GM19025 (cell line): ENCODE results near the gene SNTB2.

Experiments
- ATAC-seq: cut with Tn5 transposase; IDR thresholded peaks from one replicate; pipeline ENCODE4 v1.9.1; 2021; ENCODE audit warnings: mild to moderate bottlenecking, low read depth, moderate library complexity; ENCODE audit not compliant: unreplicated experiment

Gene SNTB2

DNA sequence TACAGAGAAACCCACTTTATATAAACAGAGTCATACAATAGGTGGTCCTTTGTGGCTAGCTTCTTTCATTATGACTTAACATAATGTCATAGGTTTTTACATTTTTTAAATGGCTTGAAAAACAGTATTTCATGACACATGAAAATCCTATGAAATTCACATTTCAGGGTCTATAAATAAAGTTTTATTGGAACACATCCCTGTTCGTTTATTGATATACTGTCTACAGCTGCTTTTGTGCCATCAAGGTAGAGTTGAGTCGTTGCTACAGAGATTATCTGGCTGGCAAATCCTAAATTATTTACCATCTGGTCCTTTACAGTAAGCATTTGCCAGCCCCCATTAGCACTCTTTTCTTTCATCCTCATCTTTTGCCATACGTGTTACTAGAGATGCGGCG, 126.5 kb downstream of the SNTB2 start:
- ATAC-seq: no peak

DNA sequence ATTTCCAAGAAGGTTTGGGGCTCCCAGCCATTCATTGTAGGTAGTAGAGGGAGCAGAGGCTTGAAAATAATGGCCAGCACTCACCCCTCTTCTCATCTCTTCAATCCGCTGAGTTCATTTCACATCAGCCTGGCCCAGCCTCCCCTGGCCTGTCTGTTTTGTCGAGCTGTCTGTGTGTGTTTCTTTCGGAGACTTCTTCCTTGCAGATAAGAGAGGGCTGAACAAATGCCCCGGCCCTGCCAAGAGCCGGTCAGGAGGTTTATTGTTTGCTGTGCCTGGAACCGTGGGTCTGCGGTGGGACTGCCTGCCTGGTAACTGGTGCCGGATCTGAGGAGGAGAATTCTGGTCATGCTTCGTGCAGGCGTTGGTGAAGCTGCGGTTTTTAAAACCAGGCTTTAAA, 127.6 kb downstream of the SNTB2 start:
- no peak for ATAC-seq

DNA sequence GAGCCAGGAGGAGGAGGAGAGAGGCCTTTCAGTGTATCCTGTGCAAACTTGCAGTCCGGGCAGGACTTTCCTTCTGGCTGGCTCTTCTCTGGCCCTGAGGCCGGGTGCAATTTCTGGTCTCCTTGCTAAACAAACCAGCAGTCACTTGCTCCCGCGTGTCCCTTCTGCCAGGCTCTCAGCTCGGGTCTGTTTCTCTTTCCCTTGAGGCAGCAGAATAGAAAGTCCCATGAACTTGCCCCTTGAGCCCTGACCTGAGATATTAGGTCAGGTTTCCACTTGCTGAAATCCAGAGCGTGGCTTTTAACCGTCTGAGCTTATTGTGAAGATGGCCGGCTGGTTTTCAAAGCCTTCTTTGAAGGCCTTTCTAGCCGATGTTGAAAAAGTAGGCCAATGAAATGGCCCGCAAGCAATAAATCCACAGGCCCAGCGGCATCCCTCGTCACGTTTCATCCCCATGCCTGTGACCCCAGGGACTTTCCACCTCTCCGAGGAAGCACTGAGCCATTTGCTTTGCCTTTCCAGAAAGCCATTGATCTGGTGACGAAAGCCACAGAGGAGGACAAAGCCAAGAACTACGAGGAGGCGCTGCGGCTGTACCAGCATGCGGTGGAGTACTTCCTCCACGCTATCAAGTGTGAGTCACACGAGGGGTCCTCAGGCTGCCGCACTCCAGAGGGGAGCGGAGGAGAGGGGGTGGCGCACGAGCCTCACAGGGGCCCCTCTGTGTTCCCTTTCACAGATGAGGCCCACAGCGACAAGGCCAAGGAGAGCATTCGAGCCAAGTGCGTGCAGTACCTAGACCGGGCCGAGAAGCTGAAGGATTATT, 128.7 kb downstream of the SNTB2 start:
- no peak for ATAC-seq

DNA sequence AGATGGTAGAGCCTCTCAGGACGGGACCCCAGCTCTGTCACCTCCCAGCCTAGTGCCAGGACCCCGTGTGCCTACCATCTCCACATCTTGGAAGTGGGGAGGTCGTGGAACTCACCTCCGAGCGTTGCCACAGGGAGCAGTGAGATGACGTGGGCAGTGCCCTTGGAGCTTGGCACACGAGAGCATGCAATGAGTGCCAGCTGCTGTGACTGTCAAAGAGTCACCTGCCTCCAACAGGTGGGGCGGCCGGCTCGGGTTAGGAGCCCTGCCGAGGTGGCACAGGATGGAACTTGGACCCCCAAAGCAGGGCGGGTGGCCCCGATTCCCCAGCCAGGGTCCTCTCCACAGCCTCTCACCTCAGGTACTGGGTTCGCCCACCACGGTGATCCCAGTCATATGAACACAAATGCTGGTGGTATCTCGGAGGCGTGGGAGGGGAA, 129.7 kb downstream of the SNTB2 start:
- ATAC-seq: no peak

DNA sequence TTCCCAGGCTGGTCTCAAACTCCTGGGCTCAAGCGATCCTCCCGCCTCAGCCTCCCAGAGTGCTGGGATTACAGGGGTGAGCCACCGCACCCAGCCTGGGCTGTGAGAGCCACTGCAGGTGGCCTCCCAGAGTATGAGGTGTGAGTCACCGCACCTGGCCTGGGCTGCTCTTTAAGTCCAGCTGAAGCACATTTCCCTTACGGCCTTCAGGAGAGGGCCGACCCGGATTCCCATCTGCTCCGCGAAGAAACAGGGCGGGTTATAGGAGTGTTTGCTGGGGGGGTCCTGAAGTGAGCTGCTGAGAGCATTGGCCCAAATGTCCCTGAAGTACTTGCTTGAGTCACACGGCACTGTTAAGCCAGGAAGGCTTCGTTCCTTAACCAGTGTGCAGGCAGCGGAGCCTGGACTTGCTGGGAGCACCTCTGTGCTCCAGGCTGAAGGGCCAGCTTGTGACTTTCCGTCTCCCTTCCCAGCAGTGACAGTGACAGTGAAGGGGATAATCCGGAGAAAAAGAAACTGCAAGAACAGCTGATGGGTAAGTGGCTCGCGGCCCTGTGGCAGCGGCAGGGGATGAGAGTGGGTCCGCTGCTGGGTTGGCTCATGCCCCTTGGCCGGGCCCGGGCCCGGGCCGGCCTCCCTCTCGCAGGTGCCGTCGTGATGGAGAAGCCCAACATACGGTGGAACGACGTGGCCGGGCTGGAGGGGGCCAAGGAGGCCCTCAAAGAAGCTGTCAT, 131.4 kb downstream of the SNTB2 start:
- no peak for ATAC-seq

DNA sequence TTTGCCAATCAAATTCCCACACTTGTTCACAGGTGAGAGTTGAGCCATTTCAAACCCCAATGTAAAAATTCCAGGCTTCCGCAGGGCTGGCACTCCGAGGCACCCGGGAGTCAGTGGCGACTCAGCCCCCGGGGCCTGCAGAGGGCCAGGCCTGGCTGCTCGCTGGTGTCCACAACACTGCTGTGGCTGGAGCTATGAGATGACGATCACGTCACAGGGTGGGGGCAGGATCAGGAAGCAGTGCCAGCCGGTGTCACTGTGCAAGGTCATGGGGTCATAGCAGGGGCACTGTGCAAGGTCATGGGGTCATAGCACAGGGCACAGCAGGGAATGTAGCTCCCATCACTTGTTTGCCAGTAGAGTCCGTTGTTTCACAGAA, 131.9 kb downstream of the SNTB2 start:
- ATAC-seq: no peak

DNA sequence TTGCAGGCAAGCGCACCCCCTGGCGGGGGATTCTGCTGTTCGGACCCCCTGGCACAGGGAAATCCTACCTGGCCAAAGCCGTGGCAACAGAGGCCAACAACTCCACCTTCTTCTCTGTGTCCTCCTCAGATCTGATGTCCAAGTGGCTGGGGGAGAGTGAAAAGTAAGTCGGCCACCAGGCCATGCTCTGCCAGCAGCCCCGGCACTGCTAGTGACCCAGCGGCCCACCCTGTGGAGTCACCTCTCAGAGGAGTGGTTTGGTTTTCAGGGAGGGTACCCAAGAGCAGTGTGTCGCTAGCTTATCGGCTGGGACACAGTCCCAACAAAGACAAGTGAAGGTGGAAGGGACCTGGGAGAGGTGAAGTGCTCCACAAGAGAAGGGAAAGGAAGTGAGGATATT, 132.4 kb downstream of the SNTB2 start:
- ATAC-seq: no peak

DNA sequence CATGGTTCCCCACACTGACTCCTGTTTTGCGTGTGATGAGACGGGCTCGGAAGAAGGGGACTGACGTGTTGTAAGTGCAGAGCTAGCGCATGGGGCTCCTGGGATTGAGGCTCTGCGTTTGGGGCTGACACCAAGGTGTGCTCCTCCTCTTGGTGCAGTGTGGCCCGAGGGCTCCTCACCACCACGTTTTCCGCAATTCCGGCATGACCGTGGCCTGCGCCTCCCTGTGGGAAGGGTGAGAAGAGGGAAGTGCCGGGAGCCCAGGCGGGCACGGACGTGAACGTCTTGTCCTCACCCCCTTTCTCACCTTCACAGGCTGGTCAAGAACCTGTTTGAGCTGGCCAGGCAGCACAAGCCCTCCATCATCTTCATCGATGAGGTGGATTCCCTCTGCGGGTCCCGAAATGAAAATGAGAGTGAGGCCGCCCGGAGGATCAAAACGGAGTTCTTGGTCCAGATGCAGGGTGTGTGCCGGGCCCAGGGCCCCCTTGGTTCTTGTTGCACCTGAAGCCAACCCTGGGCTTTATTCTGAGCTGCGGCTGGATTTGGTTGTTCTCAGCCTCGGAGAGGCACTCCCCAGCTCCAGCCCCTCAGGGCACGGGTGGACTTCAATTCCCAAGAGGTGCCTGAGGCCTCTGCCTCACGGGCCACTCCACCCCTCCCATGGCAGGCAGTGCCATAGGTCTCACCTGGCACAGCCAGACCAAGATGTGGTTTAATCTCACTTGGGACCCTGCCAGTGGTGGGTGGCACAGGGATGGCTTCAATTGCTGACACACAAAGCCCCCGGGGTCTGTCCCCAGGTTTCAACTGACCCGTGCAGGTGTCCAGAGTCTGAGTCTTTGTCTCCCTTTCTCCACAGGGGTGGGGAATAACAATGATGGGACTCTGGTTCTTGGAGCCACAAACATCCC, 133.1 kb downstream of the SNTB2 start:
- no peak for ATAC-seq

DNA sequence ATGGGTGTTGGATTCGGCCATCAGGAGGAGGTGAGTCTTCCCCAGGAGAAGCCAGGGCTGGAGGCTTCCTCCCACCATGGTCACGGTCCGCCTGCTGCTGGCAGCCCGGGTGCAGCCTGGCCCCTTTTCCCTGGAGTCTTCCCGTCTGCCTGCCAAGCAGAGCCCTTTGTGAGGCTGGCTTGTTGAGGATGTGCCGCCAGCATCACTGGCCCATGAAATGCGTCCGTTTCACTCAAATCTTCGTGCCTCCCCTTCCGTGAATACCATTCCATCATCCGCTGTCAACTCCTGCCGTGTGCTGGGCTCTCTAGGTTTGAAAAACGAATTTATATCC, 133.7 kb downstream of the SNTB2 start:
- ATAC-seq: no peak

DNA sequence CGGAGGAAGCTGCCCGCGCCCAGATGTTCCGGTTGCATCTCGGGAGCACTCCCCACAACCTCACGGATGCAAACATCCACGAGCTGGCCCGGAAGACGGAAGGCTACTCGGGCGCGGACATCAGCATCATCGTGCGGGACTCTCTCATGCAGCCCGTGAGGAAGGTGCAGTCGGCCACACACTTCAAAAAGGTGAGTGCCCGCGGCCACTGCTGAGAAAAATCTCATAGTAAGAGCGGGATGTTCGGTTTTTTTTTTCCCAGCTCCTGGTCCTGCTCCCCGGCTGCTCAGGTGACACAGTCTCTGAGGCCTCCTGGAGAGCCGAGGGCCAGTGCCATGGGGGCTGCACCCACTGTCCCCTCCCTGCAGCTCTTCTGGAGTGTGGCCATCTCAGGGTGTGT, 134.1 kb downstream of the SNTB2 start:
- ATAC-seq: no peak

DNA sequence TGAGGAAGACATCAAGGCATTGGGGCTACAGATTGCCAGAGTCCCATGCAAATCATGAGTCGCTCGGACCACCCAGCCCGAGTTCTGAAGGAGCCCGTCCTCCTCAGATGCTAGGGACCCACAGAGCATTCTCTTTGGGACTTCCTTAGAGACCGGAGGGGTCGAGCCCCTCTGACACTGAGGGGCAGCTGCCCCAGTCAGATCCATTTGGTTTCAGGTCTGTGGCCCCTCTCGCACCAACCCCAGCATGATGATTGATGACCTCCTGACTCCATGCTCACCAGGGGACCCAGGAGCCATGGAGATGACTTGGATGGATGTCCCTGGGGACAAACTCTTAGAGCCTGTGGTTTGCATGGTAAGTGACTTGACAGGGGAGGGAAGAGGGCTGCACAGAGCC, 135.4 kb downstream of the SNTB2 start:
- no peak for ATAC-seq

DNA sequence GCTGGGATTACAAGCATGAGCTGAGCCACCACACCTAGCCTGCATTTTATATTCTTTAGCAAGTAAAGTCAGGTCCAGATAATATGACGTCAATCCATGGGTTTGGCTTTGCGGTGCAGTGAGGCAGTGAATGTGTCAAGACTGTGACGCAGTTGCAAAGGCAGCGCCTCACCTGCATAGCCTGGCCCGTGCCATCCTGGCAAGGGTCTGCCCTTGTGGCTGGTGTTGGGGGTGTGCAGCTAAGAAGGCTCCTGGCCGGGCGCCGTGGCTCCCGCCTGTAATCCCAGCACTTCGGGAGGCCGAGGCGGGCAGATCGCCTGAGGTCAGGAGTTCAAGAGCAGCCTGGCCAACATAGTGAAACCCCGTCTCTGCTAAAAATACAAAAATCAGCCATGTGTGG, 136.5 kb downstream of the SNTB2 start:
- ATAC-seq: no peak

DNA sequence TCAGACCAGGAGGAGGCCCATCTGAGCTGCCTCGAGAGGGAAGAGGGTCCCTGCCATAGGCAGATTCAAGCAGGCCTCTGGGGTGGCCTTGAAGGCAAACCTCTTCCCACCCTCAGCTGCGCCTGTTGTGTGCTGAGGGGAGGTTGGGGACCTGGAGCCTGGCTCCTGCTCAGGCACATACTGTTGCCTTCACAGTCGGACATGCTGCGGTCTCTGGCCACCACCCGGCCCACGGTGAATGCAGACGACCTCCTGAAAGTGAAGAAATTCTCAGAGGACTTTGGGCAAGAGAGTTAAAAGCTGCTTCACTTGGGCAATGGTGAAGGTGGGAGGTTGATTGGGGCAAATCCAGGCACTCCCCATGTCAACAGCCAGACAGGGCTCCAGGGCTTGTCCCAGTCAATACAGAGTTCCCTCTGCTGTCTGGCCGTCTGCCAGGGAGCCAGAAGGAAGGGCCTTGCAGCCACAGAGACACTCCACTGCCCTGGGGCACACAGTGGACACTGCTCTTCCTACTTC, 137.1 kb downstream of the SNTB2 start:
- ATAC-seq: no peak

DNA sequence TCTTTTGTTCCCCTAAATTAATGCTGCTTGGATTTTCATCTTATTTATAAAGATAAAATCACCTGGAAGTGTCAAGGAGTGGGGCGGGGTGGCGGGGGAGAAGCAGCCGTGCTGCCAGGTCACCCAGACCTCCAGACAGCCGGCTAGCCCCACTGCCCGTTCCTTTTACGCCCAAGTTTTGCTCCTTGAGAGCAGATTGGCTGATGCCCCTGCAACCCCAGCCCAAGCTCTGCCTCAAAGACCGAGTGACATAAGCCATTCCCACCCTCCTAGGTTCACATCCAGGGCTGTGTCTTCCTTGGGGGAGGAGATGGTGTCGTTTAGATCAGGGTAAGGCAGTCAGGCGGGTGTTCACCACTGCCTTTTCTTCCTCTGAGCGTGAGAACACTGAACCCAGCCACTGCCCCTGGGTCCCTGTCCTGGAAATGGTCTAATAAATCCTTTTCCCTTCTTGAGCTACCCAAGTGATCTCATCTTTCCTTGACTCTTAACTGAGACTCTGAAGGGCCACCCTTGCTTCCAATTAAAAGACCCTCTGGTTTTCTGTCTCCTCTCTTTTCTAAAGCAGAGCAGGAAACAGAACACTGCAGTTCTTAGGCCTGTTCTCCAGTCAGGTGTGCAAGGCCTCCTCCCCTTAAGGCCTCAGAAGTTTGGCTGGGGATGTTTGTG, 137.8 kb downstream of the SNTB2 start:
- ATAC-seq: no peak

DNA sequence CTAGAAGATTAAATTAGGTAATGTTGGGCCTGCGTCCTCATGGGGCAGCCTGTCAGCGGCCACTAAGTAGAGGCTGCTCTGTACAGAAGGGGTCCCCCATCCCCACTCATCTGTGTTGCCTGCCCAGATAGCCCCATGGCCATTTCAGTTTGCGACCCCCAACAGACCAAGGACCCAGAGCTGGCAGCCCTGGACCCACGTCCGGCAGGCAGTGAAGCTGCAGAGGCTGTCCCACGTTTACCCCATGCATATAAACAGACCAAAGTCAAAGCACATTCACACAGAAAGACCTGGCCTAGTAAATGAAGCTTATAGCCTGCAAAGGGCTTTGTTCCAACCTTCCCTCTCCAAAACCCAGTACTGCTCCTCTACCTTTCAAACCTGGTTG, 138.8 kb downstream of the SNTB2 start:
- no peak for ATAC-seq

DNA sequence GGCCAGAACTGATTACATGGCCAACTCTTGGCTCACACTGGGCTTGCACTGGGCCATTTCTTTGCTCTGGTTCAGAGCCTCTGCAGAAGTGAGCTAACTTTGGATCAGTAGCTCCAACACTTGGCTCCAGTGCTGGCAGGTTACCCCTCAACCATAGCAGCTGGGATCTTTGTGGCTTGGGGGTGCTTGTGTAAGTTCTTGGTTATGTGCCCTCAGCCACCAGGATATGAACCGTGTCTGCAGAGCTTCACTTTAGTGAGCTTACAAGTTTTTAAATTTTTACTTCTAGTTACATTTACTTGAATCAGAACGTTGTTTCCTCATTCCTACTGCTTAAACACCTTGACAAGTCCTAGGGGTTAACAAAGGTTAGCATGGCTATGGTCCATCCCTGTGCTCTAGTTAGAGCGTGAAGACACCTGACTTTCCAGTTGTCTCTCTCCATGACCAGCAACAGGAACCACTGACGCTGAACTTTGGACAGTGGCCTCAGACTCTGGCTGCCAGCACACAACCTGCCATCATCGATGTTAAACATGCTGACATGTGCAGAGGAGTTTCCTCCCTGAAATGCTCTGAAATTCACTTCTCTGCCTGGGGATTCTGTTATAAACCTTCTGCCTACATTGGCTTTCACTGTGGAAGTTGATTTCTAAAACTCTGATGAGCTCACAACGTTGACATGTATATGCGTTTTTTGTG, 139.4 kb downstream of the SNTB2 start:
- no peak for ATAC-seq

DNA sequence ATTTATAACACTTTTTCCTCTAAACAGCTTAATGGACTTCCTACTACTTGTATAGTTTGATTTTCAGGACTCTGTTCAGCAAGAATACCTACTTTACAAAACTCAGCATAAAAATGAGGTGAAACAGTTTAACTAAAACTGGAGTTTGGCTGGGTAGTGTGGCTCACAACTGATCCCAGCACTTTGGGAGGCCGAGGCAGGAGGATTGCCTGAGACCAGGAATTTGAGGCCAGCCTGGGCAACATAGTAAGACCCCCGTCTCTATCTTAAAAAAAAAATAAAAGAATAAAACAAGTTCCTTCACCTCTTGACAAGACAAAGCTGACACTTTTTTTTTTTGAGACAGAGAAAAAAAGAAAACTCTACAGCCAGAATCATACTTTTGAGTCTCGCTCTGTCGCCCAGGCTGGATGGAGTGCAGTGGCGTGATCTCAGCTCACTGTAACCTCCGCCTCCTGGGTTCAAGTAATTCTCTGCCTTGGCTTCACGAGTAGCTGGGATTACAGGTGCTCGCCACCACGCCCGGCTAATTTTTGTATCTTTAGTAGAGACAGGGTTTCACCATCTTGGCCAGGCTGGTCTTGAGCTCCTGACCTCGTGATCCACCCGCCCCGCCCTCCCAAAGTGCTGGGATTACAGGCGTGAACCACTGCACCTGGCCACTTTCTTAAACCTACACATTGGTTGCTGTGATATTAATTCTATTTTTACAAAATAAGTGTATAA, 140.8 kb downstream of the SNTB2 start:
- ATAC-seq: no peak

DNA sequence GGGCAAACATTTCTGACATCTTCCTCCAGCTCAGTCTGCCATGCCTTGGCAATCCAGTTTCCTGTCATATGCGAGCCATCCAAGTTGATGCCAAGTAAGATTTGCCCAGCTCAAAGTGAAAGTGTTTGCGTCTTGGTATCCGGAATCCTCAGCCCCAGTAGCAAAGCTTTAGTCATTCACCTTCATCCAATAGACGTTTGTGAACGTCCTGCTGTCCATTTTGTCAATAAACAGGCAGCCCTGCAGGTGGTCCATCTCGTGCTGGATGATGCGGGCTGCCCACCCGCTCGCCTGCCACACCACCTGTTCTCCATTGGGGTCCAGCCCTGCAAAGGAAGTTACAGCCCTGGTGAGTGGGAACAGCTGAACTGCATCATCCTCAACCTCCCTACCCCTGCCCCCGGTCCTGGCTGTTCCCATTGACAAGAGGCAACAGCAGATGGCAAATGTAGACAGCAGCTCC, 141.9 kb downstream of the SNTB2 start:
- ATAC-seq: no peak
